Left cardiac atrium (tissue), 4 donors: ENCODE data around the gene RBMS1. TPM values are rescaled to one million over a fixed set of nuclear protein-coding genes. Genes with fewer than 3 reads are reported as not detected.

ENCODE experiments used
- ATAC-seq, 2 donors: fragments of 200-7000 bp; cut with Tn5 transposase; one replicate each; pipeline ENCODE4 v1.9.1; 2020; ENCODE audit warnings: mild to moderate bottlenecking in 2 of 2, moderate library complexity in 2 of 2
- DNase-seq: peaks from one replicate; pipeline ENCODE4 v3.0.0-alpha.2; 2020
- intact Hi-C, 2 donors: fragments of 100-400 bp; cut with DNase I; formaldehyde crosslinking; loops; one replicate each; pipeline versions ENCODE4 v1.14.1 to v1.15.1; 2022 to 2023
- total RNA-seq, 2 donors: library from RNA; stranded (reverse); fragmentation: NEBNext Ultra II Directional; extraction: Animal tissue kit (Norgen Biotek cat#: 25700); gene quantifications; one replicate each; pipeline ENCODE4 v1.2.1, GENCODE V29; 2021
- donor health status: DM: no; HTN: yes; CAD: no.
- donor health status: DM: no; HTN: yes; CAD: no; lungs with severe emphysema.
- donor health status: DM: yes; HTN: yes; CAD: no.
- donor health status: Dilated cardiomyopathy.

The RBMS1 gene
- total RNA-seq, 2 donors from 2014 or later: 56.8 to 74.8 TPM

DNA sequence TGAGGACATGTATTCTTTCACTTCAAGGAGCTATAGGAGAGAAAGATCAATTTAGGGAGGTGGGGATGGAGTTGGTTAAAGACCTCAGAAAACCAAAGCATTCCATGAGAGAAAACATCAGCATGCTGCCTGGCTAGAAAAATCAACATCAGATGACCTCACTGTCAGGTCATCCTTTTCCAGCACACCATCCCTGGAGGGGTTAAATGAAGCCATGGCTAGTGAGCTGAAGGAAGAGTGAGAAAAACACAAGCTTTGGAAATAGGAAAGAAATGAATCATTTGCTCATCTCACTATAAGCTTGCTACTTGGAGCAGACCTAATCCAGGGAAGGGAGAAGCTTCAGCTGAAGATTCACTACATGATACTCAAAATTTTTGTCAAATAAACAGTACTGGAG is 184.0 kb downstream of the RBMS1 start:
- no peak for ATAC-seq
- intact Hi-C loops: no loop called here
- DNase-seq: no peak

DNA sequence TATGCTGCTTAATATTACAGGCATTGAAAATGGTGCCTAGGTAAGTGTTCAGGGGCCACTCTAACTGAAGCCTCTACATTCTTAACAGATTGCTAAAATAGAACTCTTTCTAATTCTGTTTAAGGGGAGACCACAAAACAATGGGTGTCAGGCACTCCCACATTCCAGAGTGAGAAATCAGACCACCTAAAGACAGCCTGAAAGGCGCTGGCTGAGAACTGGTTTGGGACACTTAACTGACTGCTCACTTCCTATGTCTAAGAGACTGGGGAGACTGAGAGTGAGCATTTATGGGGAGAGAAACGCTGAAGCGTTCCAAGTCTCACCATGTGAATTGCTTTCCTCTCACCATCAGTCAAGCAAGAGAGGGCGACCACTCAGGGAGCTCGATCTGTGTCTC is 184.7 kb downstream of the RBMS1 start:
- DNase-seq: no peak
- ATAC-seq: no peak
- intact Hi-C loops: no loop called here

DNA sequence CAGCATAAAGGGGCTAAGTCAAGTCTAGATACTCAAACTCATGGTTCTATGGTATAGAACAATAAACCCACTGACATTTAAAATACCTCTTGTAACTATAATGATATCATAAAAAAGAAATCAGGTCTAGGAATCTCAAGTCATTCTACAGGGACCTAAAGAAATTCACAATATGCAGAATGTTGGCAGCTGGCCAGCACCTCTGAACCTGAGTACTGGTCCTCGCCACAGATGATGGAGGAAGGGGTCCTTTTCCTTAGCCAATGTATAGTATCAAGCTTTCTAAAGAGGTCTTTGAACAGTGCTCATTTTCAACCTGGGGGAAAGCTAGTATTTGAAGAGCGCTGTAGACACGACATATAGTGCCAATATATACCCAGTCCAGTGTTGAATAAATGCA is 185.1 kb downstream of the RBMS1 start:
- intact Hi-C loops: no loop called here
- ATAC-seq (no peak), DNase-seq (no peak)

GRCh38 chr2:160306985-160307384 is 186.6 kb downstream of the RBMS1 start:
- intact Hi-C loops: no loop called here
- DNase-seq (no peak), ATAC-seq (peak; percentile 57 to 74)

- DNase-seq: no peak
- intact Hi-C loops: no loop called here
- no peak for ATAC-seq
Measured at GRCh38 chr2:160305081-160305750, 188.4 kb downstream of the RBMS1 start.

GRCh38 chr2:160303527-160303926 is 190.1 kb downstream of the RBMS1 start:
- ATAC-seq (peak in 1 of 2 donors; percentile 29), DNase-seq (no peak)
- intact Hi-C loops: no loop called here

DNA sequence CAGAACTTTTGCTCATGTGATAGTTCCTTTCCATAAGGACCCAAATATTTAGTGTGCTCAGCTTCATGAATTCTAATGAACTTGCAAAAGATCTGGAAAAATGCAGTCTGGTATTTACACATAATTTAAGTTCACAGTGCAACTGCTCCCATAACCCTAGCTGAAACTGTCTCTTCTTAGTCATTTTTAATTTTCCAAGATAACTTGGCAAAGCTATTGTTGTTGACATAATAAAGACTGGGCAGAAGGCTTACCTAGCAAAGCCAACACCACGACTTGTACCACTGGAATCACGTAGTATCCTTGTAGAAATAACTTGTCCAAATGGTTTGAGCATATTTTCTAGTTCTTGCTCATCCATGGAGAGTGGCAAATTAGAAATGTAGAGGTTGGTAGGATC is 190.5 kb downstream of the RBMS1 start:
- DNase-seq (no peak), ATAC-seq (no peak)
- intact Hi-C loops: no loop called here

DNA sequence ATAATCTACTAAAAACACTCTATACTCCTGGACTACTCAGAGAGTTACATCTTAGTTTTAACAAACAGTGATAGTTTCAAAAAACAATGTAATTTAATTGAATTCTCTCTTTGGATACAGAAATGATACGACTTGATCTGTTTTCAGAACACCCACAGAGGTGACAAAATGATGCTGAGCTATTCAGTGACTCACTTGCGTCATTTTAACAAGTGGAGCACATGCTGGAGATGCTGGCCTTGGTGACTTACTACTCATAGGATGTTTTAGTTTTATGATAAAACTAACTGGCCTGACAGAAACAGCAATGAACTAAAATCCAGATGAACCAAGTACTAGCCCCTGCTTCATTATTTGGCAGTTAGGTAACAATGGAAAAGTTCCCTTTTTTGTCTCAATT is 192.2 kb downstream of the RBMS1 start:
- ATAC-seq (no peak), DNase-seq (no peak)
- intact Hi-C loops: no loop called here

DNA sequence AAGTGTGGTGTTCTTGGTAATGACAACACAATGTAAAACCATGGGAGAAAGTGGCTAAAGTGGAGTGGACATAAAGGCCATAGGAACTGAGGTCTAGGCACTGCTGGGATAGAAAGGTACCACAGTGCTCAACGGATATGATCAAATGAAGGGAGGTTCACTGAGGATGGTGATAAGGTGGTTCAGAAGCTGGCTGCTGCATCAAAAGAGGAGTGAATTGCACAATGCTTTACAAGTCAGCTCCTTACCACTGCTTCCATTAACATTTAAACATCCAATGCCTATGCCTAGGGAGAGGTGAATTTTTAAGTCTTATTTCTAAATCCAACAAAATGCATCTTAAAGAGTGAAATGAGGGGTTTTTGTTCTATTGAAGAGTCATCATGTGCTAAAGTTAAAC is 193.4 kb downstream of the RBMS1 start:
- DNase-seq (no peak), ATAC-seq (no peak)
- intact Hi-C loops: no loop called here

- DNase-seq: no peak
- peak in 1 of 2 donors; percentile 48 for ATAC-seq
- intact Hi-C loops: loop anchor here in 1 of 2 donors (10.0 kb wide), 1 partner anchor 675 kb away; no protein-coding TSS in a partner anchor
Measured at GRCh38 chr2:160299540-160299939, 194.1 kb downstream of the RBMS1 start.

DNA sequence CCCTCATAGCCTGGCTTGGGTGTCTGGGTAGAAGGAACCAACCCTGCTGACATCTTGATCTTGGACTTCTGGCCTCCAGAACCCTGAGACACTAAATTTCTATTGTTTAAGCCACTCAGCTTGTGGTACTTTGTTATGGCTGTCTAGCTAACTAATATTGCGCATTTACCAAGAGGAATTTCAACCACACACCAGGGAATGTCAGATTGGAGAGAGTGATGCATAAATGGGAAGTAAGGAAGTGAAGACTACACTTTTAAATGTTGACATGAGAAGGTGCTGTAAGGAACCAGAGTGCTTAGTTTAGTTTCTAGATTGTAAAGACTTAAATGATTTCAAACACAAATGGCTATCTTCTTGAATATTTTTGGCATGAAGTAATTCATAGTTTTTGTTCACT is 194.6 kb downstream of the RBMS1 start:
- ATAC-seq (no peak), DNase-seq (no peak)
- intact Hi-C loops: loop anchor here in 1 of 2 donors (10.0 kb wide), 1 partner anchor 676 kb away; no protein-coding TSS in a partner anchor

DNA sequence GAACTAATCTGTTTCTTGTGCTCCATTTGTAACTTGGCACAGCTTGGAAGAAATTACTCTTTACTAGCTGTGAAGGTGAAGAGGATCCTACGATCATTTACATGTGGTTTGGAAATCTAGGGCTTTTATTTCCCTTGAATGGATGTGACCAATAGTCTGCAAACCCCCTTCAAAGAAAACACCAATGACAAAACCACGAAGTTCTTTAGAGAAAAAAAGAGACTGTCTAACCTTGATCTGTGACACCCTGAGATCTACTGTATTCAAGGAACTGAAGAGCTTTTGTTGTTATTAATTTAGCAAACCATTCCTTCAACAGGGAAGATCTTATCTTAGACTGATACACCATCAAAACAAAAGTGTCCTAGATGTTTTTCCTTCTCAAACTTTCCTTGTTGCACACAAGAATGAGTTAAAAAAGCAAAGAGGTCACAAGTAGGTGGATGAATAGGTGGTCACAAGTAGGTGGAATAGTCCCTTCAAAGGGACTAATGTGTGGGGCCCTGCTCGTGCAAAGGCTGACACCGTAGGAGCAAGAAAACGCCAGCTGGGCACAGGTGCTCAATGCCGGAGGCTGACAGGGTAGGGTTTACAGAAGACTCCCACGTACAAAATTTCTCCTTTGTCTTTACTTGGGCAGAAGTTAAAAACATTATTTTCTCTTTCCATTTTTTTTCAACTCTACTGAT is 197.9 kb downstream of the RBMS1 start:
- no peak for ATAC-seq
- intact Hi-C loops: loop anchor here in 1 of 2 donors (10.0 kb wide), 1 partner anchor 679 kb away; no protein-coding TSS in a partner anchor
- no peak for DNase-seq

DNA sequence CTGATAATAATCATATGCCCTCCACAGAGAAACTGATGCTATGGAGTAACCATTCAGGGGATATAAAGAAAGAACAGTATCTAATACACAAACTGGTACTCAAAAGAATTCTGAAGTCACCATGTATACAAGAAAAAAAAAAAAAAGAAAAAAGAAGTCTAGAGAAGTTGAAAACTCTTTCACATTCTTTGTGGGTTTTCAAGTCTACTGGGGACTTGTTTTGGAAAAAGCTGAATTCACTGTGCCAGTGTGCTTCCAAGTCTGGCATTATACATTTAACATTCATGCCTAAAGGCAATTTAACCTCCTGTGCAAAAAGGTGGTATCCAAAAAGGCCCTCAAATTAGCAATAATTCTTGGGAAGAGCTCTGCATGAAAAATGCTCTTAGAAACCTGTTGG is 198.7 kb downstream of the RBMS1 start:
- DNase-seq: no peak
- ATAC-seq: no peak
- intact Hi-C loops: loop anchor here in 1 of 2 donors (10.0 kb wide), 1 partner anchor 680 kb away; no protein-coding TSS in a partner anchor

DNA sequence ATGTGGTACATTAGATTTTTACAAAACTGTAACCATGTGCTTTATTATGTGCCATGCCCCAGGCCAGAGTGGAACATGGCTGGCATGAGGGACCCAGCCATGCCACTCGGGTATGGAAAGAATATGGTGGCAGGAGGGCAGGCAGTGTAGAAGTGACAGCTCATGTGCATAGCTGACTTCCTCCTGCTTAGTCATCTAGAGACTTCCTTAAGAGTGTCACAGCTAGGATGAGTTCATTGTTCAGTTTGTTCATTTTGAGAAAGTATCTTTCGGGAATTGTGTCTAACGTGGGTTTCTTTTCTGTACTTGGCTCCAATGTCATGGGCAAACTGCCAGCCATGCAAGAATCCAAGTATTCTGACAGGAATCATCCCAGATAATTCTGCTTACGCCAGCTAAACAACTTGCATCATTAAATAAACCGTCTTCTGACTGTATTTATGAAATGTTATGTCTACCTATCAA is 199.2 kb downstream of the RBMS1 start:
- DNase-seq: peak; percentile 82
- peak; percentile 46 to 85 for ATAC-seq
- intact Hi-C loops: loop anchor here in 1 of 2 donors (10.0 kb wide), 1 partner anchor 680 kb away; no protein-coding TSS in a partner anchor

DNA sequence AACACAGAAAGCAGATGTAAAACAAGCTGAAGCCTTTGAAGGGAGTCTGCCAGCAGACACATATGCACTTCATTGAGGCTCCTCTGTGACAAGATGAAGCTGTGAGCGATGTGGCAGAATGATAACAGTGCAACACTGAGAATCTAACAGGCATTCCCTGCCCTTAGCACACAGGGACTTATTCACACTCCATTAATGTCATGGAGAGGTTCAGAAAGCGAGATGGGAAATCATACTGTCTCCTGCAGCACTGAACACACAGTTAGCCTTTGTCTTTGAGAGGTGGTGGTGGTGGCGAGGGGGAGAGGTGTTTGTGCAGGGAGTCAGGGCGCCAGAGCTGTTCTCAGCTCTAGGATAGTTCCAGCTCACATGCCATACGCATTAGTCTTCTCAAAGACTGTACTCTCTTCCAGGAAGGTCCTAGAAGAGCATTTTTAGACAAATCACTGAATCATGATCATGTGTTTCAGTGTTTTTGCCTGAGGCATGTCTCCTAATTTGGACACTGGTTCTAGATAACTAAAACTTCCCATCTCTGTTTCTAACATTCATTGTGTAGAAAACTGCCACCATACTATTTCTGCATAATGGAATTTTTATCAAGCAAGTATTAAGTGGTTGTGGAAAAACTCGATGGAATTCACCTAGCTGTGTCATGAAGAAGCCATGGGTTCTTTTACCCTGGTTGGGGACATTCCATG is 200.1 kb downstream of the RBMS1 start:
- ATAC-seq (peak; percentile 24 to 83), DNase-seq (peak; percentile 28)
- intact Hi-C loops: loop anchor here in 1 of 2 donors (10.0 kb wide), 1 partner anchor 681 kb away; no protein-coding TSS in a partner anchor

DNA sequence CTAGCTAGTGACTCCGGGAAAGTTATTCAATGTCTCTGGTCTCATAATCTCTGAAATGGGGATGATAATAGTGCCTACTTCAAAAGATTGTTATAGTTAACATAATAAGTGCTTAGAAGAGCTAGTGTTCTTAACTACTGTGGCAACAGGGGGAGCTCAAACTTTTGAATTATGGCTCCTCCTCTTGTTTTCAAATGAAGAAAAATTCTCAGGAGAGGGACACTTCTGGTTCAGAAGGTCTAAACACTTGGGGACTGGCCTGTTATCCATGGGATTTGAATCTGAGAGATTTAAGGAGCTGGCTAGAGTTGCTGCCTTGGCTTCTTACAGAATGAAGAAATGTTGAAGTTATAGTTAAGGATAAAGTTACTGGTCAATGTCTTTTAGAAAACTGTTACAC is 201.4 kb downstream of the RBMS1 start:
- ATAC-seq (peak in 1 of 2 donors; percentile 10), DNase-seq (no peak)
- intact Hi-C loops: loop anchor here in 1 of 2 donors (10.0 kb wide), 1 partner anchor 683 kb away; no protein-coding TSS in a partner anchor

- ATAC-seq (peak in 1 of 2 donors; percentile 28), DNase-seq (no peak)
- intact Hi-C loops: loop anchor here in 1 of 2 donors (10.0 kb wide), 1 partner anchor 683 kb away; no protein-coding TSS in a partner anchor
Measured at GRCh38 chr2:160291382-160291781, 202.2 kb downstream of the RBMS1 start.

GRCh38 chr2:160290598-160290997 is 203.0 kb downstream of the RBMS1 start:
- no peak for ATAC-seq
- intact Hi-C loops: loop anchor here in 1 of 2 donors (10.0 kb wide), 1 partner anchor 684 kb away; no protein-coding TSS in a partner anchor
- no peak for DNase-seq

DNA sequence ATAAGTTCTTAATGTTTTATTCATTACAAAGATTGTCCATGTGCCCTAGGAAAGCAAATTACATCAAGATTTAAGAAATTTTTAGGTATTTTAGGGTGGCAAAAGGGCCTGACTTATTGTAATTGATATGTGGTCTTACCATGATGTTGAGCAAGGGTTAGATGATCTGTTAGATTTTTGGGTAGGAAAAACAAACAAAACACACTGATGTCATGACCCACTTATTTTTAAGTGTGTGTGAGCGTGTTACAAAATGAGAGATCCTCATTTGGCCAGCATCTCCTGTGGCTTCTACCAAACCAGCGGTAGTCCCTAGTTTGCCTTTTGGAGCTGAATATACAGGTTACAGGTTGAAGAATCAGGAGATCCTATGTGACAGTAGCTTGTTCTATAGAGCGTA is 203.8 kb downstream of the RBMS1 start:
- intact Hi-C loops: loop anchor here in 1 of 2 donors (10.0 kb wide), 1 partner anchor 685 kb away; no protein-coding TSS in a partner anchor
- no peak for ATAC-seq

More for the DNA sequence above, 203.8 kb downstream of the RBMS1 start:
- DNase-seq: no peak
